LoVo (cell line): ENCODE measurements around the gene OAT.

ENCODE experiments used
- DNase-seq: peaks from one replicate; pipeline ENCODE4 v3.0.0-alpha.2; 2016; ENCODE audit warnings: low spot score

OAT gene

GRCh38 chr10:124418726-124419501 lies at the start of gene OAT:
OAT (minus strand) TSS chr10:124418923; CDS start chr10:124412171, 6,752 bp downstream.
- peak; percentile 97 for DNase-seq

DNA sequence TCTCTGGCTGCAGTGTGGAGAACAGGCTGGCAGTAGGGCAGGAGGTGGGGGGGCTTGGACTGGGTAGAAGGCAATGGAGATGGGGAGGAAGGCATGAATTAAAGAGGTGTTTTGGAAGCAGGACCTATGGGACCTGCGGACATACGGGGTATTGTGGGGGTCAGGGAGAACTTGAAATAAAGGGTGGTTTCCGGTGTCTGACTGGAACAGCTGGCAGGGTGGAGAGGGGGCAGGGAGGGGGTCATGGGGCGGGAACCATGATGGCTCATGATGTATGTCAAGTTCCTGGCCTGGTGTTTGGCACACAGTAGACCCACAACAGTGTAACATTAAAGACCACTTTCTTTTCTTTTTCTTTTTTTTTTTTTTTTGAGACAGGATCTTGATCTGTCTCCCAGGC lies 48.4 kb upstream of the OAT start:
- DNase-seq = no peak

DNA sequence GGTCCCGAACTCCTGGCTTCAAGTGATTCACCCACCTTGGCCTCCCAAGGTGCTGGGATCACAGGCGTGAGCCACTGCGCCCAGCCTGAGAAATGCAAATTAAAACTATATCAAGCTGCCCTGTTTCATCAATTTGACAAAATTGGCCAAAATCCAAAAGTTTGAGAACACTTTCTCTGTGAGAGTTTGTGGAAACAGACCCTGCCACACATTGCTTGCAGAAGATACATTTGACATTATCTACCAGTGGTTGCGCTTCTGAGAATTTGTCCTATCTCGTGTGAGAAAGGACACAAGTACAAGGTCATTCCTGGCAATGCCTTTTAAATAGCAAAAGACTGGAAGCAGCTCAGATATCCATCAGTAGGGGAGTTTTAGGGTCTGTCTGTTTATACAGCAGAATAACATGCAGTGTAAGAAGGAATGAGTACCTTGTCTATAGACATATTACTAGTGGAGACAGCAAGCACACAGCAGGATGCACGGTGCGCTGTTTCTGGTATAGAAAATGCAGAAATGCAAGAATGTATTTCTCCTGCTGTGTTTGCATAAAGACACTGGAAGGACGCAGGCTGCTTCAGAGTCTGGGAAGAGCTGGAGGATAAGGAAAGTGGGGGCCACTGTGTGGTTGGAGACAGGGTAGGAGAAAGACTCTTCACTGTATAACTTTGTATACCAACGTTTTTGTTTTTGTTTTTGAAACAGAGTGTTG lies 47.2 kb upstream of the OAT start:
- DNase-seq = no peak

DNA sequence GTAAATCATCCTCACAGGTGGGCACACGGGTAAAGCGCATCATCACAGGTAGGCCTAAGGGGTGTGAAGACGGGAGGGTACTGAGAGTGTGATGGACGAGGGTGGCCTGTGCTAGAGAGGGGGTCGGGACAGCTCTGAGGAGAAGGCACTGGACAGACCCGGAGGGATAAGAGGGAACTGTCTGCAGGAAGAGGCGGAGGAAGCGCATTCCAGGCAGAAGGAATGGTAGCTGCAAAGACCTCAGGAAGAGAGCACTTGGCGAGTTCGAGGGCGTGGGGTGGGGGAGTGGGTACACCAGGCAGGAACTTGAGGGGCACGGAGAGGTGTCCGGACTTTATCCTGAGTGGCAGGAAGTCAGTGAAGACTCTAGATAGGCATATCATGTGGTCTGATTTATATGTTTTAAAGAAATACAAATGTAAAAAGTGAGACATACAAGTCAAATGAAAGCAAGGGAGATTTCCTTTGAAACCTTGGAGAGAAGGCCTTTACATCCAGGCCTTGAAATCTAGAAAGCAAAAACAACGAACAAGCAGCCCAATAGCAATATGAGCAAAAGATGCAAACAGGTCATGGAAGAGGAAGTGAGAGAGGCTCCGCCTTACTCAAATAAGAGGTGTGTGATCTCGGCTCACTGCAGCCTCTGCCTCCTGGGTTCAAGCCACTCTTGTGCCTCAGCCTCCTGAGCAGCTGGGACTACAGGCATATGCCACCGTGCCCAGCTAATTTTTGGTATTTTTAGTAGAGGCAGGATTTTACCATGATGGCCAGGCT lies 46.5 kb upstream of the OAT start:
- no peak for DNase-seq

DNA sequence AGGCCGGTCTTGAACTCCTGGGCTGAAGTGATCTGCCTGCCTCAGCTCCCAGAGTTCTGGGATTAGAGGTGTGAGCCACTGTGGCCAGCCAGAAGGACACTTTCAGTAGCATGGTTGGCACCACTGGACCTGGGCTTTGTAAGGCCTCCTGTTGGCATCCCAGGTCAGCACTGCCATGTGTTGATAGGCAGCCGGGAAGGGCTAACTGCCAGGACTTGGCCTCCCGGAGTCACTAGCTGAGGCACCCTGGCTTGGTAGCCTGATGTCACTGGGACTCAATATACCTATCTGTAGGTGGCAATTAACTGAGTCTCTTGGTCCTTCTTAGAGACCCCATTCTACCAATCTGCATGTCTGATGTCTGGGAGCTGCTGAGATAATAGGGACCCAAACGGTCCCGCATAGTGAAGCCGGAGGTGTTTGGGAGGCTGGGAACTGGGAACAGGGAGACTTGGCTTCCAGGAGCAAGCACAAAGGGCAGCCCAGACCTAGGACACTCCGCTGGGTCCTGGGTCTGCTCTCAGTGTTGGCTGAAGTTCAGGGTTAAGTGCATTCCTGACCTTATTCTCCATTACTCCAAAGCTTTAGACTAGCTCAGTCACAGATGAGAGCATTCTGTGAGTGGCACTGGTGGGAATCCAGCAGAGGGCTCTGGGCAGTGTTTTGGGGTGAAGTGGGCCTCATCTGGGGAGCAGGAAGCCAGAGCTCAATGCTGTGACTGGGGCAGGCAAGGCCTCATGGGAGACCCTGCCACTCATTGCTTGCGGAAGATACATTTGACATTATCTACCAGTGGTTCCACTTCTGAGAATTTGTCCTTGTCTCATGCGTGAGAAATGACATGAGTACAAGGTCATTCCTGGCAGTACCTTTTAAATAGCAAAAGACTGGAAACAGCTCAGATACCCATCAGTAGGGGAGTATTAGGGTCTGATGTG lies 45.6 kb upstream of the OAT start:
- no peak for DNase-seq

GRCh38 chr10:124462348-124462695 lies 43.6 kb upstream of the OAT start:
- no peak for DNase-seq

GRCh38 chr10:124461642-124462347 lies 43.1 kb upstream of the OAT start, which contains the start of gene LHPP:
LHPP (plus strand) TSS chr10:124461823; CDS start chr10:124461863, 40 bp downstream.
- peak; percentile 86 for DNase-seq

- no peak for DNase-seq
Observed at GRCh38 chr10:124460144-124460543, 41.4 kb upstream of the OAT start.

DNA sequence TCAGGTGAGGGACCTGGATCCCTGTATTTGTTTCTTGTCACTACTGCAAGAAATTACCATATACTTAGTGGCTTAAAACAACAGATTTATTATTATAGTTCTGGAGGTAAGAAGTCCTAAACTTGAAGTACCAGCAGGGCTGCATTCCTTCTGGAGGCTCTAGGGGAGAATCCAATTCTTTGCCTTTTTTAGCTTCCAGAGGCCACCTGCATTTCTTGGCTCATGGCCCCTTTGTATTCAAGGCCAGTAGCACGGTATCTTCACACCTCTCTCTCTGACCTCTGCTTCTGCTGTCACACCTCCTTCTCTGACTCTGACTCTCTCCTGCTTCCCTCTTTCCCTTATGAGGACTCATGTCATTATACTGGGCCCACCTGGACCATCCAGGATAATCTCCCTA lies 40.7 kb upstream of the OAT start:
- no peak for DNase-seq

GRCh38 chr10:124458889-124459288 lies 40.2 kb upstream of the OAT start:
- no peak for DNase-seq

DNA sequence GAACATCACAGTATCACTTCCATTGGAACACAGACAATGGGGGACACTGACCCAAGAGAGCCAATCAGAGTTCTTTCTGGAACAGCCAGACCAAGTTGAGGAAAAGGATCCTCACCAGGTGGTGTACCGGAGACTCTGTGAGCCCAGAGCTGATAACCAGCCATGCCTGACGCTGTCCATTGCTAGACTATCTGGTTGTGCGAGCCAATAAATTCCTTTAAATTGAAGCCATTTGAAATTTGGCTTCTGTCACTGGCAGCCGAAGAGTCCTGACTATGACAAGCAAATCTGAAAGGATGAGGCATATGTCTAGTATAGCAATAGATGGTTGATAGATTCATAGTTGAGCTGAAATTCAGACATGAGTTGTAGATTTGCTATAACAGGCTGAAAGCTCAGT lies 39.8 kb upstream of the OAT start:
- no peak for DNase-seq

DNA sequence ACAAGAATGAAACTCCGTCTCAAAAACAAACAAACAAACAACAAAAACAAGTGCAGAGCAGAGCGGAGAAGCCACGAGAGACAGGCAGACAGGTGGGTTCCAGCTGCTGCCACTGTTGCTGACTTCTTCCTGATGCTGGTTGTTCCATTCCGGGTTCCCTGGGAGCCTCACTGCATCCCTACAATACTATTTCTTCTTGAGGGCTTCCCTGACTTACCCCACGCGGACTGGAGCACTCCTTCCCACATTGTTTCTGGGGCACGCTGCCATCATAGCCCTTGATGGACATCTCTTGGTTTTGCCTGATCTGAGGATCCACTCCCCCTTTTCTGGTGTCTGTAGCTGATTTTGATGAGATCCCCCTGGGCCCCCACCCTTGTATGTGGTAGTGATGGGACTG lies 36.7 kb upstream of the OAT start:
- no peak for DNase-seq

DNA sequence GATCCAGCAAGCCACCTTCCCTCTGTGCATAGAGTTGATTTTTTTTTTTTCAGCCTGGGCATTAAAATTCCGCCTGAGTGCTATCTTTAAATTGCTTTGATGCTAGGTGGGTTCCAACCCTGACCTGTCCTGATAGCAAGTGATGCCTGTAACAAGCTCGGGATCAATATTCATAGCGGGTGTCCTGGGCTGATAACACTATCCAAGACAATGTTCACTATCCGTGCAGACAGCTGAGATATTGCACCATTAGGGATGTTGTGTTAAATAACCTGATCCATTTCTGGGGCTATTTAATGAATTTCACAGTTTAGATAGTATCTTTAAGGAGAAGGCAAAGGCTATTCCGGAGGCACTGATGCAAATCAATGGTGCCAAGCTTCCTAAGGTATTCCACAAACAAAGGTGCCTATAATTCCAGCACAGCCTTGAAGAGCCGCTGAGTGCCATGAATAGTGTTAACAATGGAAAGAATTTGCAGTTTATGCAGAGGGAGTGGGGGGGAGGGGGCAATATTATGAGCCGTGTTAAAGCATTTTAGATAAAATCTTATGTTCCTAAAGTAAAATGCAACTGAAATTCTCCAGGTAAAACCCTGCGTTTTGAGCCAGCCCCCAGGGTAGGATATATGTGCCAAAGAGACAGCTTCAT lies 35.4 kb upstream of the OAT start:
- no peak for DNase-seq

GRCh38 chr10:124451276-124451675 lies 32.6 kb upstream of the OAT start:
- no peak for DNase-seq

GRCh38 chr10:124450783-124451057 lies 32.0 kb upstream of the OAT start:
- no peak for DNase-seq

- no peak for DNase-seq
Observed at GRCh38 chr10:124450012-124450782, 31.5 kb upstream of the OAT start, which contains the start of gene NKX1-2. NKX1-2 (minus strand) TSS chr10:124450035; CDS start chr10:124449943, 92 bp downstream.

- no peak for DNase-seq
Observed at GRCh38 chr10:124449170-124450011, 30.7 kb upstream of the OAT start.

GRCh38 chr10:124448696-124449169 lies 30.0 kb upstream of the OAT start:
- DNase-seq = no peak
